HFFc6 (cell line): ENCODE data around the gene CTF1. TPM values are rescaled to one million over a fixed set of nuclear protein-coding genes. Genes with fewer than 3 reads are reported as not detected.
A peak's percentile ranks its signal among the peaks of the same experiment; 100 is the strongest.
"Not testable (repeated sequence)": the region's sequence is repeated elsewhere in the genome, so short reads cannot be mapped to it uniquely, and the experiment has no call there.

ENCODE experiments used
- DNase-seq: peaks from one replicate; pipeline ENCODE4 v3.0.0-alpha.2; 2018
- H3K27ac Mint-ChIP-seq: 2 replicates; pipeline ENCODE4 v1.8.0; 2020; ENCODE audit warnings: mild to moderate bottlenecking, mixed read lengths
- H3K27me3 Mint-ChIP-seq: 2 replicates; pipeline ENCODE4 v1.8.0; 2021; ENCODE audit warnings: mild to moderate bottlenecking, moderate library complexity, mixed read lengths; ENCODE audit not compliant: insufficient read depth
- H3K36me3 Mint-ChIP-seq: 2 replicates; pipeline ENCODE4 v1.8.0; 2021; ENCODE audit warnings: low read depth, mixed read lengths
- H3K4me1 Mint-ChIP-seq: 2 replicates; pipeline ENCODE4 v1.8.0; 2020; ENCODE audit warnings: low read depth, mixed read lengths
- H3K4me3 Mint-ChIP-seq: 2 replicates; pipeline ENCODE4 v1.8.0; 2020; ENCODE audit warnings: mild to moderate bottlenecking, moderate library complexity, mixed read lengths
- H3K9me3 Mint-ChIP-seq: 2 replicates; pipeline ENCODE4 v1.8.0; 2020; ENCODE audit warnings: mild to moderate bottlenecking, mixed read lengths
- total RNA-seq, 6 experiments: library from RNA; stranded (reverse); fragmentation: NEBNext Ultra II Directional; extraction: Animal tissue kit (Norgen Biotek cat#: 25700); gene quantifications; 2 replicates in 1 of 6; 3 replicates in 5 of 6; pipeline ENCODE4 v1.2.3, GENCODE V29; 2021
- TF ChIP-seq, protein P1 (sequence below): fragments of 200-600 bp; sonication (generic); IDR thresholded peaks from 2 replicates; pipeline ENCODE4 v1.5.0; 2021; ENCODE audit warnings: antibody characterized with exemption, mild to moderate bottlenecking

CTF1 gene
- total RNA-seq, 6 experiments from 2014 or later = 12.0 to 16.3 (median 14.0) TPM

DNA sequence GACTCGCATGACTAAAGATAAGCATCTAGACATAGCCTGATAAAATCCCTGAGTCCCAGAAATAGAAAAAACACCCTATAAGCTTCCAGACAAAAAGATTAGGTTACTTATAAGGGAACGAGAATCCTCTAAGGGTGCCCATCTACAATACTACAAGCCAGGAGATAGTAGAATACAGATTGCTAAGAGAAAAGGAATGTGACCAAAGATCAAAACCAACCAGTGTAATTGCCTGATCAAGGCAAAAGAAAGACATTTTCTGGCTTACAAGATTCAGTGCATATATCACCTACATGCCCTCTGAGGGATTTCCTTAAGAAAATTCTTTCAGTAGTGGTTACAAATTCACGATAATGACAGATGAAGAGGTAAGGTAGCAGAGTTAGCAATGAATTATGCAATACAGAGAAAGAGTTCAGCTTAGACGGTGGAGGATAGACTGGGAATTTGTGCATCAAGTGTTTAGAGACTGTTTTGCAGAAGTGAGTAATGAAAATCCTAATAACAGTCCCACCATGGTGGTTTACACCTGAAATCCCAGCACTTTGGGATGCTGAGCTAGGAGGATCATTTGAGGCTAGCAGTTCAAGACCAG, 37.5 kb upstream of the CTF1 start:
- H3K4me1 Mint-ChIP-seq = peaks cover 23% of the 10 kb centered on the region
- no peaks in the 10 kb centered on the region for H3K9me3 Mint-ChIP-seq
- peaks cover 5% of the 10 kb centered on the region; the same call in 1 of the 2 replicates for H3K36me3 Mint-ChIP-seq
- TF ChIP-seq, protein P1, sequence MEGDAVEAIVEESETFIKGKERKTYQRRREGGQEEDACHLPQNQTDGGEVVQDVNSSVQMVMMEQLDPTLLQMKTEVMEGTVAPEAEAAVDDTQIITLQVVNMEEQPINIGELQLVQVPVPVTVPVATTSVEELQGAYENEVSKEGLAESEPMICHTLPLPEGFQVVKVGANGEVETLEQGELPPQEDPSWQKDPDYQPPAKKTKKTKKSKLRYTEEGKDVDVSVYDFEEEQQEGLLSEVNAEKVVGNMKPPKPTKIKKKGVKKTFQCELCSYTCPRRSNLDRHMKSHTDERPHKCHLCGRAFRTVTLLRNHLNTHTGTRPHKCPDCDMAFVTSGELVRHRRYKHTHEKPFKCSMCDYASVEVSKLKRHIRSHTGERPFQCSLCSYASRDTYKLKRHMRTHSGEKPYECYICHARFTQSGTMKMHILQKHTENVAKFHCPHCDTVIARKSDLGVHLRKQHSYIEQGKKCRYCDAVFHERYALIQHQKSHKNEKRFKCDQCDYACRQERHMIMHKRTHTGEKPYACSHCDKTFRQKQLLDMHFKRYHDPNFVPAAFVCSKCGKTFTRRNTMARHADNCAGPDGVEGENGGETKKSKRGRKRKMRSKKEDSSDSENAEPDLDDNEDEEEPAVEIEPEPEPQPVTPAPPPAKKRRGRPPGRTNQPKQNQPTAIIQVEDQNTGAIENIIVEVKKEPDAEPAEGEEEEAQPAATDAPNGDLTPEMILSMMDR = no peak
- no peaks in the 10 kb centered on the region for H3K27me3 Mint-ChIP-seq
- no peak for DNase-seq
- no peak overlapping the region for H3K4me3 Mint-ChIP-seq
- H3K27ac Mint-ChIP-seq = no peak overlapping the region

DNA sequence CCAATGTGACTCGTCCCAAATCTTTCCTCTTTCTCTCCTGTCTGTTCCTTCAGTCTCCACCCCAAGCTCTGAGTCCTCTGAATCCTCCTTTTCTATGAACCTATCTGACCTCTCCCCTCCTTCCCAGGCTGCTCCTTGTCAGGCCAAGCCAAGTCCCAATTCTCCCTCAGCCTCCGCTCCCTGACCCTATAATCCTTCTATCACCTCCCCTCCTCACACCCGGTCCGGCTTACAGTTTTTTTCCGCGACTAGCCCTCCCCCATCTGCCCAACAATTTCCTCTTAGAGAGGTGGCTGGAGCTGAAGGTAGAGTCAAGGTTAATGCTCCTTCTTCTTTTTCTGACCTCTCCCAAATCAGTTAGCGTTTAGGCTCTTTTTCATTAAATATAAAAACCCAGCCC, 35.7 kb upstream of the CTF1 start:
- H3K36me3 Mint-ChIP-seq, DNase-seq, H3K4me3 Mint-ChIP-seq, H3K27me3 Mint-ChIP-seq, H3K9me3 Mint-ChIP-seq, H3K27ac Mint-ChIP-seq: not testable (repeated sequence)
- peaks cover 22% of the 10 kb centered on the region for H3K4me1 Mint-ChIP-seq

DNA sequence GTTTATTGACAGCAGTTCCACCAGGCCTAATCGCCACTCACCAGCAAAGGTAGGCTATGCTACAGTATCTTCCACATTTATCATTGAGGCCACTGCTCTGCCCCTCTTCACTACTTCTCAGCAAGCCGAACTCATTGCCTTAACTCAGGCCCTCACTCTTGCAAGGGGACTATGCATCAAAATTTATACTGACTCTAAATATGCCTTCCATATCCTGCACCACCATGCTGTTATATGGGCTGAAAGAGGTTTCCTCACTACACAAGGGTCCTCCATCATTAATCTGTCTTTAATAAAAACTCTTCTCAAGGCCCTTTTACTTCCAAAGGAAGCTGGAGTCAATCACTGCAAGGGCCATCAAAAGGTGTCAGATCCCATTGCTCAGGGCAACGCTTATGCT, 33.2 kb upstream of the CTF1 start:
- DNase-seq, H3K9me3 Mint-ChIP-seq, H3K4me3 Mint-ChIP-seq, H3K36me3 Mint-ChIP-seq, H3K27ac Mint-ChIP-seq, H3K27me3 Mint-ChIP-seq: not testable (repeated sequence)
- peaks cover 22% of the 10 kb centered on the region for H3K4me1 Mint-ChIP-seq

DNA sequence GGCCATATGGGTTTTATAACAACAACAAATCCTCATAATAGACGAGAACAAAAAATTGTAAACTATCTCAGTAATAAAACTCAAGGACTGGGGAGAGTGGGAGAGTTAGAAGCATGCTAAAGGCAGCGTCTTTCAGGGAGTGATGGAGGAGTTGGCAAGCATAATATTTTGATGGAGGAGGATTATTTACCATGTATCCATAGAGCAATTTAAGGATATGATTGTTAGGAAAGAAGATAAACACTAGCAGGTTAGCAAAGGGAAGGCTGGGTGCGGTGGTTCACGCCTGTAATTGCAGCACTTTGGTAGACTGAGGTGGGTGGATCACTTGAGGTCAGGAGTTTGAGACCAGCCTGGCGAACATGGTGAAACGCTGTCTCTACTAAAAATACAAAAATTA, 30.4 kb upstream of the CTF1 start:
- Mint-ChIP-seq H3K4me1 (no peaks in the 10 kb centered on the region), H3K4me3 (no peak overlapping the region), H3K27me3 (no peaks in the 10 kb centered on the region), H3K36me3 (peaks cover 3% of the 10 kb centered on the region; the same call in 1 of the 2 replicates), H3K27ac (no peak overlapping the region), H3K9me3 (no peaks in the 10 kb centered on the region)
- TF ChIP-seq, protein P1 = no peak
- no peak for DNase-seq

DNA sequence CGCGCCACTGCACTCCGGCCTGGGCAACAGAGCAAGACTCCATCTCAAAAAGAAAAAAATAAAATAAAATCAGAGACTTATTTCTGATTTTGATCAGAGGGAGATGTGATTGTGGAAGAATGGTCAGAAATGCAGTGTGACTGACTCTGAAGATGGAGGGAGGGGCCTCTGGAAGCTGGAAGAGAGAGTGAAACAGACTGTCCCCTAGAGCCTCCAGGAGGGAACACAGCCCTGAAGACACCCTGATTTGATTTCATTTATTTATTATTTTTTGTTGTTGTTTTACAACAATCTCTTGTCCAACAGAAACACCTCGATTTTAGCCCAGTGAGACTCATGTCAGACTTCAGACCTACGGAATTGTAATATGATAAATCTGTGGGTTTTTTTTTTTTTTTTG, 28.7 kb upstream of the CTF1 start:
- H3K27ac Mint-ChIP-seq = no peak overlapping the region
- no peaks in the 10 kb centered on the region for H3K27me3 Mint-ChIP-seq
- no peak overlapping the region for H3K4me3 Mint-ChIP-seq
- H3K9me3 Mint-ChIP-seq = no peaks in the 10 kb centered on the region
- peak; percentile 19 for DNase-seq
- H3K4me1 Mint-ChIP-seq = no peaks in the 10 kb centered on the region
- TF ChIP-seq, protein P1 = peak; percentile 31
- H3K36me3 Mint-ChIP-seq = no peaks in the 10 kb centered on the region

DNA sequence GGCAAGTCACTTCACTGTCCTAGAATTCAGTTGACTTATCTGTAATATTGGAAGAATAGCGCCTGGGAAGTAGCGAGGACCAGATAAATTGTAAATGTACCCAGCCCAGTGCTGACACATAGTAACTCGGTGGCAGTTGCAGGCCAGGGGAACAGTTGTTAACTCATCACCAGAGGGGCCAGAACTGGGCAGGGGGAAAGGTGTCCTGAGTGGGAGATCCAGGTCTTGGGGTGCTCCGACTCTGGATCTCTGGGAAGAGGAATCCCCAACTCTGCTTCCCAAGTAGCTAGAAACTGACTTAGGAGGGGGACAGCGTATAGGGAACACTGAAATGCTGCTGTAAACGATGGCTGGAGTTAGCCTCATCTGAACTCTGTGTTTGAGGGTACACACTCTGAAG, 25.5 kb upstream of the CTF1 start:
- DNase-seq = no peak
- H3K36me3 Mint-ChIP-seq = no peaks in the 10 kb centered on the region
- no peaks in the 10 kb centered on the region for H3K9me3 Mint-ChIP-seq
- peaks cover 16% of the 10 kb centered on the region for H3K4me1 Mint-ChIP-seq
- no peak overlapping the region for H3K4me3 Mint-ChIP-seq
- peaks cover 2% of the 10 kb centered on the region; the same call in 1 of the 2 replicates for H3K27me3 Mint-ChIP-seq
- TF ChIP-seq, protein P1 = no peak
- H3K27ac Mint-ChIP-seq = no peak overlapping the region
